IMR-90 (cell line): ENCODE measurements around the gene PTCH1.

ENCODE experiments used
- BHLHE40 ChIP-seq: fragments of 150-350 bp; IDR thresholded peaks from 2 replicates; pipeline ENCODE4 v1.6.1; 2016; ENCODE audit warnings: mild to moderate bottlenecking, low read depth, low read length
- CEBPB ChIP-seq: IDR thresholded peaks from 2 replicates; pipeline ENCODE4 v1.6.1; 2012; ENCODE audit warnings: low read depth, low read length, improper control_type of control experiment
- CTCF ChIP-seq: conservative IDR thresholded peaks from 2 replicates; pipeline ENCODE4 v1.5.1; 2012; ENCODE audit warnings: mild to moderate bottlenecking, low read depth, low read length, improper control_type of control experiment
- ELK1 ChIP-seq: fragments of 150-350 bp; IDR thresholded peaks from 2 replicates; pipeline ENCODE4 v1.6.1; 2016; ENCODE audit warnings: low read depth, mild to moderate bottlenecking, low read length, moderate library complexity, borderline replicate concordance
- MAFK ChIP-seq: IDR thresholded peaks from 2 replicates; pipeline ENCODE4 v1.6.1; 2012; ENCODE audit warnings: low read depth, low read length, improper control_type of control experiment
- MAZ ChIP-seq: IDR thresholded peaks from 2 replicates; pipeline ENCODE4 v1.6.1; 2012; ENCODE audit warnings: low read depth, mild to moderate bottlenecking, low read length, improper control_type of control experiment, moderate library complexity, borderline replicate concordance
- MXI1 ChIP-seq: IDR thresholded peaks from 2 replicates; pipeline ENCODE4 v1.6.1; 2012; ENCODE audit warnings: low read depth, mild to moderate bottlenecking, low read length, moderate library complexity, borderline replicate concordance
- NFE2L2 ChIP-seq: fragments of 150-350 bp; IDR thresholded peaks from 2 replicates; pipeline ENCODE4 v1.6.1; 2016; ENCODE audit warnings: low read depth, mild to moderate bottlenecking, low read length
- POLR2A ChIP-seq: IDR thresholded peaks from 2 replicates; pipeline ENCODE4 v1.6.1; 2012; ENCODE audit warnings: mild to moderate bottlenecking, low read depth, low read length
- RAD21 ChIP-seq: IDR thresholded peaks from 2 replicates; pipeline ENCODE4 v1.6.1; 2012; ENCODE audit warnings: low read length, improper control_type of control experiment
- RCOR1 ChIP-seq: IDR thresholded peaks from 2 replicates; pipeline ENCODE4 v1.6.1; 2012; ENCODE audit warnings: mild to moderate bottlenecking, low read length, improper control_type of control experiment; ENCODE audit not compliant: insufficient replicate concordance
- RFX5 ChIP-seq: IDR thresholded peaks from 2 replicates; pipeline ENCODE4 v1.8.0; 2012; ENCODE audit warnings: low read depth, mild to moderate bottlenecking, low read length, moderate library complexity
- SMC3 ChIP-seq: fragments of 150-350 bp; IDR thresholded peaks from 2 replicates; pipeline ENCODE4 v1.6.1; 2016; ENCODE audit warnings: low read depth, mild to moderate bottlenecking, antibody characterized with exemption, low read length, moderate library complexity
- USF2 ChIP-seq: fragments of 150-350 bp; IDR thresholded peaks from 2 replicates; pipeline ENCODE4 v1.6.1; 2017; ENCODE audit warnings: mild to moderate bottlenecking, antibody characterized with exemption, low read length, low read depth

GRCh38 chr9:95443301-95443700, 73.5 kb downstream of the PTCH1 start:
- TF ChIP-seq RCOR1 (no peak), NFE2L2 (no peak), POLR2A (no peak), MAZ (no peak), CTCF (no peak), MAFK (no peak), USF2 (no peak), SMC3 (no peak), BHLHE40 (no peak), ELK1 (no peak), RFX5 (no peak), CEBPB (no peak), RAD21 (no peak), MXI1 (no peak)
